GM23248 (cell line): ENCODE measurements around the gene TFPI. TPM values are rescaled to one million over a fixed set of nuclear protein-coding genes. Genes with fewer than 3 reads are reported as not detected.
A peak's percentile ranks its signal among the peaks of the same experiment; 100 is the strongest.

Experiments used
- DNase-seq: peaks from one replicate; pipeline ENCODE4 v3.0.0-alpha.2; 2015
- H2AFZ ChIP-seq: fragments of 200-600 bp; sonication (generic); 2 replicates; pipeline ENCODE4 v1.6.1; 2016; ENCODE audit warnings: antibody characterized with exemption
- H3F3A ChIP-seq: fragments of 200-600 bp; sonication (generic); 2 replicates; pipeline ENCODE4 v1.6.1; 2016; ENCODE audit warnings: mild to moderate bottlenecking, antibody characterized with exemption, mixed run types; ENCODE audit not compliant: insufficient read depth
- H3K27ac ChIP-seq: fragments of 200-600 bp; sonication (generic); 2 replicates; pipeline ENCODE4 v1.5.1; 2016; ENCODE audit warnings: mild to moderate bottlenecking
- H3K27me3 ChIP-seq: fragments of 200-600 bp; sonication (generic); replicated peaks from 2 replicates; pipeline ENCODE4 v1.6.1; 2016; ENCODE audit warnings: mild to moderate bottlenecking; ENCODE audit not compliant: insufficient read depth
- H3K36me3 ChIP-seq: fragments of 200-600 bp; sonication (generic); 2 replicates; pipeline ENCODE4 v1.6.1; 2016; ENCODE audit warnings: low read depth, mild to moderate bottlenecking
- H3K4me1 ChIP-seq: fragments of 200-600 bp; sonication (generic); 2 replicates; pipeline ENCODE4 v1.6.1; 2016; ENCODE audit warnings: mild to moderate bottlenecking; ENCODE audit not compliant: insufficient read depth
- H3K4me2 ChIP-seq: fragments of 200-600 bp; sonication (generic); one replicate; pipeline ENCODE4 v1.6.1; 2016; ENCODE audit warnings: mild to moderate bottlenecking; ENCODE audit not compliant: unreplicated experiment
- H3K4me3 ChIP-seq: fragments of 200-600 bp; sonication (generic); 2 replicates; pipeline ENCODE4 v1.5.1; 2016; ENCODE audit warnings: mild to moderate bottlenecking
- H3K79me2 ChIP-seq: fragments of 200-600 bp; sonication (generic); 2 replicates; pipeline ENCODE4 v1.6.1; 2016; ENCODE audit warnings: mild to moderate bottlenecking; ENCODE audit not compliant: insufficient read depth
- H3K9ac ChIP-seq: fragments of 200-600 bp; sonication (generic); 2 replicates; pipeline ENCODE4 v1.6.1; 2016; ENCODE audit warnings: mild to moderate bottlenecking
- H3K9me2 ChIP-seq: fragments of 200-600 bp; sonication (generic); 2 replicates; pipeline ENCODE4 v1.6.1; 2016; ENCODE audit warnings: mixed run types, mild to moderate bottlenecking, moderate library complexity; ENCODE audit not compliant: insufficient read depth
- H3K9me3 ChIP-seq: fragments of 200-600 bp; sonication (generic); one replicate; pipeline ENCODE4 v1.6.1; 2017; ENCODE audit warnings: low read depth
- H4K20me1 ChIP-seq: fragments of 200-600 bp; sonication (generic); 2 replicates; pipeline ENCODE4 v1.6.0; 2016; ENCODE audit not compliant: insufficient read depth
- EZH2 ChIP-seq: fragments of 200-600 bp; sonication (generic); IDR thresholded peaks from 2 replicates; pipeline ENCODE4 v1.6.1; 2018; ENCODE audit warnings: antibody characterized with exemption, mild to moderate bottlenecking; ENCODE audit not compliant: insufficient read depth, poor library complexity, severe bottlenecking
- EZH2phosphoT487 ChIP-seq: fragments of 200-600 bp; sonication (generic); IDR thresholded peaks from 2 replicates; pipeline ENCODE4 v1.6.1; 2018; ENCODE audit warnings: antibody characterized with exemption, moderate library complexity, mild to moderate bottlenecking, low read depth; ENCODE audit not compliant: insufficient read depth
- WGBS, 2 experiments: methylation state at CpG; one replicate each; pipeline ENCODE4 v1.1.6; 2015 to 2017; ENCODE audit warnings: low lambda C conversion rate in 2 of 2, low coverage in 1 of 2; ENCODE audit errors: missing lambda C conversion rate in 2 of 2; 5-methylcytosine and 5-hydroxymethylcytosine counted together
- in situ Hi-C: fragments of 300-500 bp; cut with MboI; formaldehyde crosslinking; loops from 2 replicates; pipeline ENCODE4 v1.15.0; 2020
- polyA plus RNA-seq: library from polyadenylated mRNA; unstranded; fragments of >200 nt; fragmentation: Nextera tagmentation; extraction: Ambion mirVana; gene quantifications from 2 replicates; pipeline ENCODE4 v1.2.1, GENCODE V29; 2016
- total RNA-seq: library from RNA; depleted of rRNA; stranded (reverse); fragments of >200 nt; shearing (Covaris generic); gene quantifications from 2 replicates; pipeline ENCODE4 v1.2.3, GENCODE V29; 2014

The TFPI gene
- total and polyA plus RNA-seq, 2 experiments from 2014 or later: 48.7 to 64.4 TPM

- no peaks in the 10 kb centered on the region for H3K36me3 ChIP-seq
- H3K9me2 ChIP-seq: no peaks in the 10 kb centered on the region
- in situ Hi-C loops: loop anchor here (5.0 to 25.0 kb wide), 2 partner anchors 75 to 935 kb away; no protein-coding TSS in a partner anchor
- WGBS, 2 experiments: 98 to 100% methylated on average over 2 of the region's 2 CpGs
- H3K4me2 ChIP-seq: no peak overlapping the region
- no peaks in the 10 kb centered on the region for H4K20me1 ChIP-seq
- H3K27me3 ChIP-seq: no peaks in the 10 kb centered on the region
- H3K9me3 ChIP-seq: no peaks in the 10 kb centered on the region
- no peaks in the 10 kb centered on the region for H3K79me2 ChIP-seq
- H3K4me3 ChIP-seq: no peak overlapping the region
- H3K27ac ChIP-seq: no peak overlapping the region
- peaks cover 23% of the 10 kb centered on the region for H3K4me1 ChIP-seq
- H2AFZ ChIP-seq: peak overlapping the region; percentile 18; the same call in 1 of the 2 replicates
- H3F3A ChIP-seq: 0 out of 2 replicates have a peak, but pooled peaks cover 9% of the 10 kb centered on the region
- no peak overlapping the region for H3K9ac ChIP-seq
- TF ChIP-seq EZH2: no peak
- TF ChIP-seq EZH2phosphoT487: no peak
- DNase-seq: no peak
Measured at GRCh38 chr2:187577310-187577709, 23.1 kb upstream of the TFPI start.

GRCh38 chr2:187576906-187577305 lies 22.7 kb upstream of the TFPI start:
- Histone ChIP-seq H3K79me2 (no peaks in the 10 kb centered on the region), H3K4me1 (peaks cover 23% of the 10 kb centered on the region), H3K27me3 (no peaks in the 10 kb centered on the region), H3K9me3 (no peaks in the 10 kb centered on the region), H3K4me2 (no peak overlapping the region), H3K4me3 (no peak overlapping the region), H4K20me1 (no peaks in the 10 kb centered on the region), H3K9me2 (no peaks in the 10 kb centered on the region), H3K27ac (no peak overlapping the region), H3K9ac (no peak overlapping the region), H2AFZ (peak overlapping the region; percentile 18; the same call in 1 of the 2 replicates), H3K36me3 (no peaks in the 10 kb centered on the region), H3F3A (0 out of 2 replicates have a peak, but pooled peaks cover 9% of the 10 kb centered on the region)
- DNase-seq: no peak
- in situ Hi-C loops: loop anchor here (5.0 to 25.0 kb wide), 2 partner anchors 75 to 935 kb away; no protein-coding TSS in a partner anchor
- TF ChIP-seq EZH2phosphoT487 (no peak), EZH2 (no peak)

- Histone ChIP-seq H4K20me1 (no peaks in the 10 kb centered on the region), H3K36me3 (no peaks in the 10 kb centered on the region), H3K9me2 (no peaks in the 10 kb centered on the region), H3F3A (0 out of 2 replicates have a peak, but pooled peaks cover 9% of the 10 kb centered on the region), H3K4me2 (no peak overlapping the region), H3K4me3 (no peak overlapping the region), H2AFZ (peak overlapping the region; percentile 77), H3K79me2 (no peaks in the 10 kb centered on the region), H3K4me1 (peaks cover 17% of the 10 kb centered on the region), H3K9me3 (no peaks in the 10 kb centered on the region), H3K27ac (no peak overlapping the region), H3K27me3 (no peaks in the 10 kb centered on the region), H3K9ac (no peak overlapping the region)
- 22 to 52% methylated on average over 1 of the region's 1 CpG for WGBS, 2 experiments
- DNase-seq: no peak
- TF ChIP-seq EZH2phosphoT487 (no peak), EZH2 (no peak)
- in situ Hi-C loops: loop anchor here (5.0 to 25.0 kb wide), 2 partner anchors 73 to 937 kb away; no protein-coding TSS in a partner anchor
Measured at GRCh38 chr2:187575751-187576067, 21.5 kb upstream of the TFPI start.

GRCh38 chr2:187574969-187575750 lies 20.9 kb upstream of the TFPI start:
- H4K20me1 ChIP-seq: no peaks in the 10 kb centered on the region
- peak overlapping the region; percentile 36; the same call in 1 of the 2 replicates for H3K9ac ChIP-seq
- peaks cover 14% of the 10 kb centered on the region for H3K4me1 ChIP-seq
- TF ChIP-seq EZH2 (no peak), EZH2phosphoT487 (no peak)
- no peaks in the 10 kb centered on the region for H3K9me3 ChIP-seq
- H3K36me3 ChIP-seq: no peaks in the 10 kb centered on the region
- H3K27ac ChIP-seq: peak overlapping the region; percentile 39
- H3K27me3 ChIP-seq: no peaks in the 10 kb centered on the region
- H2AFZ ChIP-seq: peak overlapping the region; percentile 77
- in situ Hi-C loops: loop anchor here (5.0 to 25.0 kb wide), 2 partner anchors 73 to 937 kb away; no protein-coding TSS in a partner anchor
- DNase-seq: peak; percentile 37
- H3K9me2 ChIP-seq: no peaks in the 10 kb centered on the region
- peak overlapping the region; percentile 54 for H3K4me2 ChIP-seq
- WGBS, 2 experiments: 73% methylated on average over 3 of the region's 3 CpGs
- peak overlapping the region; percentile 30; the same call in 1 of the 2 replicates for H3K4me3 ChIP-seq
- H3K79me2 ChIP-seq: no peaks in the 10 kb centered on the region
- 0 out of 2 replicates have a peak, but pooled peaks cover 9% of the 10 kb centered on the region for H3F3A ChIP-seq
